HG03108 (cell line): ENCODE measurements around the gene ALDH1B1.
A peak's percentile ranks its signal among the peaks of the same experiment; 100 is the strongest.

Experiments
- ATAC-seq: cut with Tn5 transposase; IDR thresholded peaks from one replicate; pipeline ENCODE4 v1.9.1; 2021; ENCODE audit warnings: moderate library complexity; ENCODE audit not compliant: unreplicated experiment

ALDH1B1 gene

GRCh38 chr9:38392235-38393127, at the start of gene ALDH1B1:
Gene ALDH1B1, plus strand, starts transcription at chr9:38392702. Its CDS starts 3,047 bp downstream, at chr9:38395749.
- ATAC-seq: peak; percentile 99

- no peak for ATAC-seq
Observed at GRCh38 chr9:38343037-38343436, 49.5 kb upstream of the ALDH1B1 start.

- no peak for ATAC-seq
Observed at GRCh38 chr9:38343552-38343951, 49.0 kb upstream of the ALDH1B1 start.

- no peak for ATAC-seq
Observed at GRCh38 chr9:38344566-38345324, 47.8 kb upstream of the ALDH1B1 start.

- ATAC-seq: no peak
Observed at GRCh38 chr9:38345851-38346755, 46.4 kb upstream of the ALDH1B1 start.

- no peak for ATAC-seq
Observed at GRCh38 chr9:38346811-38347210, 45.7 kb upstream of the ALDH1B1 start.

GRCh38 chr9:38347271-38347671, 45.2 kb upstream of the ALDH1B1 start:
- ATAC-seq: no peak

GRCh38 chr9:38347946-38348345, 44.6 kb upstream of the ALDH1B1 start:
- ATAC-seq: no peak

GRCh38 chr9:38350529-38350928, 42.0 kb upstream of the ALDH1B1 start:
- ATAC-seq: no peak

GRCh38 chr9:38352530-38353328, 39.8 kb upstream of the ALDH1B1 start:
- no peak for ATAC-seq

GRCh38 chr9:38355115-38355514, 37.4 kb upstream of the ALDH1B1 start:
- no peak for ATAC-seq

- ATAC-seq: no peak
Observed at GRCh38 chr9:38355517-38356120, 36.9 kb upstream of the ALDH1B1 start.

GRCh38 chr9:38356851-38357250, 35.7 kb upstream of the ALDH1B1 start:
- ATAC-seq: no peak

GRCh38 chr9:38357350-38358114, 35.0 kb upstream of the ALDH1B1 start:
- ATAC-seq: no peak

GRCh38 chr9:38358390-38359296, 33.9 kb upstream of the ALDH1B1 start:
- ATAC-seq: no peak

- ATAC-seq: no peak
Observed at GRCh38 chr9:38359297-38359653, 33.2 kb upstream of the ALDH1B1 start.

GRCh38 chr9:38359689-38360385, 32.7 kb upstream of the ALDH1B1 start:
- no peak for ATAC-seq
